Keratinocyte (primary cell): ENCODE results near the gene ARHGAP20. TPM values are rescaled to one million over a fixed set of nuclear protein-coding genes. Genes with fewer than 3 reads are reported as not detected.

Source experiments
- DNase-seq: peaks from one replicate; pipeline ENCODE4 v3.0.0-alpha.2; 2011; ENCODE audit warnings: low read depth, missing footprints, low spot score
- FAIRE-seq: peaks from 2 replicates; lab custom pipeline; 2011; peaks lifted over from hg19 to GRCh38; lab: Jason Lieb, UNC
- H2AFZ ChIP-seq: 2 replicates; pipeline ENCODE4 v1.6.0; 2012; ENCODE audit warnings: low read length, control low read depth, inconsistent platforms; ENCODE audit not compliant: control insufficient read depth
- H3K27ac ChIP-seq: 2 replicates; pipeline ENCODE4 v1.5.1; 2011; ENCODE audit warnings: low read length; ENCODE audit not compliant: control insufficient read depth, insufficient read depth
- H3K27me3 ChIP-seq: 3 replicates; pipeline ENCODE4 v1.6.0; 2011; ENCODE audit warnings: low read length; ENCODE audit not compliant: control insufficient read depth, insufficient read depth; ENCODE audit errors: extremely low read depth
- H3K36me3 ChIP-seq, 2 experiments: 2 replicates in 1 of 2; 3 replicates in 1 of 2; pipeline ENCODE4 v1.5.1; 2011; ENCODE audit warnings: low read length in 2 of 2, mild to moderate bottlenecking in 1 of 2; ENCODE audit not compliant: control insufficient read depth in 2 of 2, insufficient read depth in 2 of 2; ENCODE audit errors: extremely low read depth in 1 of 2
- H3K4me1 ChIP-seq: 3 replicates; pipeline ENCODE4 v1.5.1; 2011; ENCODE audit warnings: low read length; ENCODE audit not compliant: control insufficient read depth, insufficient read depth; ENCODE audit errors: extremely low read depth
- H3K4me2 ChIP-seq: 3 replicates; pipeline ENCODE4 v1.6.0; 2011; ENCODE audit warnings: low read depth, low read length; ENCODE audit not compliant: control insufficient read depth, insufficient read depth; ENCODE audit errors: extremely low read depth
- H3K4me3 ChIP-seq, 3 experiments: fragments of 200-600 bp in 1 of 3; sonication (generic) in 1 of 3; 2 replicates in 2 of 3; 3 replicates in 1 of 3; pipeline ENCODE4 v1.5.1; 2011 to 2016; ENCODE audit warnings: low read length in 3 of 3, mild to moderate bottlenecking in 3 of 3, control low read depth in 2 of 3, inconsistent platforms in 1 of 3, low read depth in 1 of 3, mixed read lengths in 1 of 3, mixed run types in 1 of 3, moderate library complexity in 1 of 3; ENCODE audit not compliant: control insufficient read depth in 2 of 3, insufficient read depth in 2 of 3; ENCODE audit errors: extremely low read depth in 1 of 3
- H3K79me2 ChIP-seq: 2 replicates; pipeline ENCODE4 v1.6.0; 2012; ENCODE audit warnings: low read length; ENCODE audit not compliant: control insufficient read depth, insufficient read depth
- H3K9ac ChIP-seq: 3 replicates; pipeline ENCODE4 v1.6.0; 2011; ENCODE audit warnings: low read length; ENCODE audit not compliant: control insufficient read depth, insufficient read depth; ENCODE audit errors: extremely low read depth
- H3K9me1 ChIP-seq: 3 replicates; pipeline ENCODE4 v1.6.0; 2011; ENCODE audit warnings: low read length; ENCODE audit not compliant: control insufficient read depth, insufficient read depth; ENCODE audit errors: extremely low read depth
- H3K9me3 ChIP-seq: 2 replicates; pipeline ENCODE4 v1.5.1; 2012; ENCODE audit warnings: low read depth, low read length; ENCODE audit not compliant: control insufficient read depth
- H4K20me1 ChIP-seq: 3 replicates; pipeline ENCODE4 v1.6.0; 2011; ENCODE audit warnings: low read length; ENCODE audit not compliant: control insufficient read depth, insufficient read depth; ENCODE audit errors: extremely low read depth
- EZH2 ChIP-seq: IDR thresholded peaks from one replicate; pipeline ENCODE4 v1.6.1; 2012; ENCODE audit warnings: inconsistent platforms, mild to moderate bottlenecking, low read length, moderate library complexity
- dilution Hi-C: fragments of 300-500 bp; cut with MboI; formaldehyde crosslinking; loops from one replicate; pipeline ENCODE4 v1.7.0; 2020; ENCODE audit warnings: low sequenced_read_pairs; ENCODE audit not compliant: extremely low pct_ligation_motif_present
- polyA plus RNA-seq, 5 experiments: library from polyadenylated mRNA; depleted of rRNA in 3 of 5; stranded (reverse) in 3 of 5; stranded (forward) in 1 of 5; unstranded in 1 of 5; fragments of >200 nt; gene quantifications; 1 replicate in 1 of 5; 2 replicates in 3 of 5; 3 replicates in 1 of 5; pipeline versions ENCODE4 v1.2.1 to v1.2.3, GENCODE V29; 2011 to 2012; ENCODE audit warnings: missing spikeins in 2 of 5, low read depth in 1 of 5, low replicate concordance in 1 of 5
- TF ChIP-seq, protein P1 (sequence below), 3 experiments: IDR thresholded peaks in 1 of 3; conservative IDR thresholded peaks in 1 of 3; optimal IDR thresholded peaks in 1 of 3; 2 replicates in 2 of 3; 3 replicates in 1 of 3; pipeline versions ENCODE3 to v1.5.1; 2011; ENCODE audit warnings: low read length in 3 of 3, mild to moderate bottlenecking in 3 of 3, moderate library complexity in 2 of 3, control low read depth in 1 of 3, inconsistent platforms in 1 of 3; ENCODE audit not compliant: insufficient read depth in 2 of 3; ENCODE audit errors: extremely low read depth in 1 of 3

Gene ARHGAP20
- polyA plus RNA-seq, 1 donor (not counting 4 experiments of a cell fraction or from before 2014, with no cell fraction given), result not detected

DNA sequence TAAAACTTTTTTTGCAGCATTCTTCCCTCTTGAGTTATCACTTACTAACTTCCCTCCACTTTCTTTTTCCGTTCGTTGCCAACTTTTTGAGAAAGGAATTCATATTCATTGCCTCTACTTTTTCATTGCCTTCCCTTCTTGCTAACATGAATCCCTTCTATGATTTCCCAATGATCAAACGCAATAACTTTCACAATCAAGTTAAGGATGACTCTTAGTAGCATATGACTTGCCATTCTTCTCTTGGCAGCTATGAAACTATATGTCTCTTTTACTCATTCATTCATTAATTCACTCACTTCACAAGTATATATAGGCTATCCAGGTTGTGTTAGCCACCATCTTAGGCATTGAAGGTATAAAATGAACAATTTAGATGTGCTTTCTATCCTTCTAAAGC, 16.6 kb upstream of the ARHGAP20 start:
- Histone ChIP-seq H2AFZ (no peak overlapping the region), H3K4me2 (no peak overlapping the region), H4K20me1 (no peaks in the 10 kb centered on the region), H3K27ac (no peak overlapping the region), H3K27me3 (no peaks in the 10 kb centered on the region), H3K4me1 (no peaks in the 10 kb centered on the region), H3K4me3 (no peak overlapping the region), H3K79me2 (no peaks in the 10 kb centered on the region), H3K36me3 (no peaks in the 10 kb centered on the region), H3K9ac (no peak overlapping the region), H3K9me3 (no peaks in the 10 kb centered on the region), H3K9me1 (no peaks in the 10 kb centered on the region)
- dilution Hi-C loops, result no loop called here
- no peak for TF ChIP-seq EZH2
- TF ChIP-seq, protein P1, sequence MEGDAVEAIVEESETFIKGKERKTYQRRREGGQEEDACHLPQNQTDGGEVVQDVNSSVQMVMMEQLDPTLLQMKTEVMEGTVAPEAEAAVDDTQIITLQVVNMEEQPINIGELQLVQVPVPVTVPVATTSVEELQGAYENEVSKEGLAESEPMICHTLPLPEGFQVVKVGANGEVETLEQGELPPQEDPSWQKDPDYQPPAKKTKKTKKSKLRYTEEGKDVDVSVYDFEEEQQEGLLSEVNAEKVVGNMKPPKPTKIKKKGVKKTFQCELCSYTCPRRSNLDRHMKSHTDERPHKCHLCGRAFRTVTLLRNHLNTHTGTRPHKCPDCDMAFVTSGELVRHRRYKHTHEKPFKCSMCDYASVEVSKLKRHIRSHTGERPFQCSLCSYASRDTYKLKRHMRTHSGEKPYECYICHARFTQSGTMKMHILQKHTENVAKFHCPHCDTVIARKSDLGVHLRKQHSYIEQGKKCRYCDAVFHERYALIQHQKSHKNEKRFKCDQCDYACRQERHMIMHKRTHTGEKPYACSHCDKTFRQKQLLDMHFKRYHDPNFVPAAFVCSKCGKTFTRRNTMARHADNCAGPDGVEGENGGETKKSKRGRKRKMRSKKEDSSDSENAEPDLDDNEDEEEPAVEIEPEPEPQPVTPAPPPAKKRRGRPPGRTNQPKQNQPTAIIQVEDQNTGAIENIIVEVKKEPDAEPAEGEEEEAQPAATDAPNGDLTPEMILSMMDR (optimal IDR thresholded peaks at IDR 0.05 in 1 of 3, IDR thresholded peaks at IDR 0.05 in 1 of 3, conservative IDR thresholded peaks at IDR 0.05 in 1 of 3; ENCODE audit: extremely low read depth in 1 of 3, insufficient read depth in 2 of 3, low read length in 3 of 3), result no peak
- DNase-seq (no peak), FAIRE-seq (no peak)

DNA sequence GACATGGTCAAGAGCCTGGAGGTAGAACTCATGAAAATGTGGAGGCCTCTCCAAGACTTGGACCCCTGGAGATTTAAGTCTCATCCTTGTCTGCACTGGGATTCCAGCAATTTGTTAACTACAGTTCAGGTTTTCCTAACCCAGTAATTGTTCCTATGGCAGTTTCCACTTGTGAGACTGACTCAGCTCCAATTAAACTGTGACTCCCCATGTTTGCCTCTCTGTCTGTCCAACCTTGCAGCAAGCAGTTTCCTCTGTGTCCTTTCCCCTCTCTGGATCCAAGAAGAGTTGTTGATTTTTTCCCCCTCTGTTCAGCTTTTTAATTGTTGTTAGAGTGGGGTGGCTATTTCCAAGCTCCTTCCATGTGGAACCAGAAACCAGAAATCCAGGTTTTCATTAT, 16.2 kb upstream of the ARHGAP20 start:
- Histone ChIP-seq H3K9ac (no peak overlapping the region), H3K4me3 (no peak overlapping the region), H3K9me3 (no peaks in the 10 kb centered on the region), H3K79me2 (no peaks in the 10 kb centered on the region), H3K27me3 (no peaks in the 10 kb centered on the region), H3K4me1 (no peaks in the 10 kb centered on the region), H3K4me2 (no peak overlapping the region), H4K20me1 (no peaks in the 10 kb centered on the region), H3K36me3 (no peaks in the 10 kb centered on the region), H3K27ac (no peak overlapping the region), H3K9me1 (no peaks in the 10 kb centered on the region), H2AFZ (no peak overlapping the region)
- dilution Hi-C loops, result no loop called here
- TF ChIP-seq EZH2, result no peak
- no peak for FAIRE-seq
- DNase-seq, result no peak

DNA sequence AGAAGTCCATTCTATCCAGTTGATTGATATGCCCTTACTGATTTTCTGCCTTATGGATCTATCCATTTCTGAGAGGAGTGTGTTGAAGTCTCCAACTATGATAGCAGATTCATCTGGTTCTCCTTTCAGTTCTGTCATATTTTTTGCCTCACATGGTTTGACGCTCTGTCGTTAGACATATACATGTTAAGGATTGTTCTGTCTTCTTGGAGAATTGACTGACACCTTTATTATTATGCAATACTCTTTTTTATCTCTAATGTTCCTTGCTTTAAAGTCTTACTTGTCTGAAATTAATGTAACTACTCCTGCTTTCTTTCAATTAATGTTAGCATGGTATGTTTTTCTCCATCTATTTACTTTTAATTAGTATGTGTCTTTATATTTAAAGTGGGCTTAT, 12.1 kb upstream of the ARHGAP20 start:
- no peak overlapping the region for H3K4me2 ChIP-seq
- H3K27ac ChIP-seq, result no peak overlapping the region
- no peak overlapping the region for H3K9ac ChIP-seq
- no peaks in the 10 kb centered on the region for H3K79me2 ChIP-seq
- TF ChIP-seq, protein P1 (optimal IDR thresholded peaks at IDR 0.05 in 1 of 3, IDR thresholded peaks at IDR 0.05 in 1 of 3, conservative IDR thresholded peaks at IDR 0.05 in 1 of 3; ENCODE audit: extremely low read depth in 1 of 3, insufficient read depth in 2 of 3, low read length in 3 of 3), result no peak
- no peak for TF ChIP-seq EZH2
- FAIRE-seq (no peak), DNase-seq (no peak)
- dilution Hi-C loops, result no loop called here
- no peaks in the 10 kb centered on the region for H3K4me1 ChIP-seq
- no peaks in the 10 kb centered on the region for H3K27me3 ChIP-seq
- no peaks in the 10 kb centered on the region for H3K36me3 ChIP-seq
- no peaks in the 10 kb centered on the region for H4K20me1 ChIP-seq
- no peak overlapping the region for H3K4me3 ChIP-seq
- H3K9me1 ChIP-seq, result no peaks in the 10 kb centered on the region
- H3K9me3 ChIP-seq, result no peaks in the 10 kb centered on the region
- no peak overlapping the region for H2AFZ ChIP-seq
